K562 (cell line): Measurements from ENCODE around the gene LINGO3. TPM values are rescaled to one million over a fixed set of nuclear protein-coding genes. Genes with fewer than 3 reads are reported as not detected.

Source experiments
- CSDE1 ChIP-seq, 2 experiments: fragments of 450-650 bp; IDR thresholded peaks; 2 replicates each; pipeline ENCODE4 v1.6.1; 2016; ENCODE audit warnings: mild to moderate bottlenecking in 1 of 2
- FOS ChIP-seq: IDR thresholded peaks from 3 replicates; pipeline ENCODE4 v1.6.1; 2011; ENCODE audit not compliant: insufficient read length; ENCODE audit errors: extremely low read depth
- HSF4 ChIP-seq: fragments of 250-450 bp; sonication (Bioruptor Pico); IDR thresholded peaks from 2 replicates; pipeline ENCODE4 v2.1.2; 2022; ENCODE audit warnings: mild to moderate bottlenecking, moderate library complexity, borderline replicate concordance
- KAT7 ChIP-seq: sonication (generic); formaldehyde crosslinking; IDR thresholded peaks from 2 replicates; pipeline ENCODE4 v1.8.0; 2022; ENCODE audit warnings: missing genetic modification reagents, mild to moderate bottlenecking, borderline replicate concordance
- KDM5B ChIP-seq: fragments of 200-600 bp; sonication (generic); IDR thresholded peaks from 2 replicates; pipeline ENCODE4 v1.6.1; 2012; ENCODE audit warnings: low read depth, mild to moderate bottlenecking, moderate library complexity, low read length, control low read depth, inconsistent platforms; ENCODE audit not compliant: insufficient replicate concordance
- KLF1 ChIP-seq: fragments of 450-650 bp; IDR thresholded peaks from 2 replicates; pipeline ENCODE4 v1.6.1; 2016; ENCODE audit warnings: missing genetic modification characterization, missing compliant biosample characterization
- NCOA4 ChIP-seq: fragments of 450-650 bp; IDR thresholded peaks from 2 replicates; pipeline ENCODE4 v1.6.1; 2018; ENCODE audit warnings: mild to moderate bottlenecking; ENCODE audit not compliant: partially characterized antibody
- NFRKB ChIP-seq: fragments of 450-650 bp; IDR thresholded peaks from 2 replicates; pipeline ENCODE4 v1.6.1; 2016; ENCODE audit warnings: low read depth
- NR2C2 ChIP-seq, 2 experiments: fragments of 200-800 bp in 1 of 2; sonication (Bioruptor generic) in 1 of 2; sonication (generic) in 1 of 2; formaldehyde crosslinking in 1 of 2; IDR thresholded peaks; 2 replicates each; pipeline versions ENCODE4 v1.6.1 to v1.8.0; 2016 to 2022; ENCODE audit warnings: mild to moderate bottlenecking in 1 of 2, missing compliant biosample characterization in 1 of 2, missing genetic modification characterization in 1 of 2, missing genetic modification reagents in 1 of 2
- NR4A1 ChIP-seq, 2 experiments: fragments of 250-450 bp in 1 of 2; fragments of 450-650 bp in 1 of 2; sonication (Bioruptor Pico) in 1 of 2; IDR thresholded peaks; 2 replicates each; pipeline versions ENCODE4 v1.4.0 to v1.6.1; 2016 to 2020; ENCODE audit warnings: mild to moderate bottlenecking in 2 of 2, missing compliant biosample characterization in 1 of 2, missing genetic modification characterization in 1 of 2, moderate library complexity in 1 of 2
- RBM22 ChIP-seq: fragments of 200-400 bp; formaldehyde crosslinking; IDR thresholded peaks from 2 replicates; pipeline ENCODE4 v1.6.1; 2018; ENCODE audit warnings: low read length, low read depth; ENCODE audit not compliant: poor library complexity, severe bottlenecking
- STAT5A ChIP-seq: IDR thresholded peaks from 2 replicates; pipeline ENCODE4 v1.6.1; 2012; ENCODE audit warnings: low read length, inconsistent platforms, borderline replicate concordance
- ZFP36 ChIP-seq: fragments of 150-350 bp; IDR thresholded peaks from 2 replicates; pipeline ENCODE4 v1.6.1; 2018; ENCODE audit warnings: low read length, low read depth; ENCODE audit not compliant: partially characterized antibody
- ZNF217 ChIP-seq: sonication (generic); formaldehyde crosslinking; IDR thresholded peaks from 2 replicates; pipeline ENCODE4 v1.8.0; 2022; ENCODE audit warnings: mild to moderate bottlenecking, missing genetic modification reagents
- ZNF584 ChIP-seq: fragments of 200-800 bp; sonication (Bioruptor generic); IDR thresholded peaks from 2 replicates; pipeline ENCODE4 v1.6.1; 2016; ENCODE audit warnings: low read depth, mild to moderate bottlenecking, missing genetic modification characterization, missing compliant biosample characterization
- polyA plus RNA-seq, 8 experiments: library from polyadenylated mRNA; depleted of rRNA in 4 of 8; stranded (reverse) in 5 of 8; unstranded in 3 of 8; fragments of >200 nt; fragmentation: Nextera tagmentation in 2 of 8; fragmentation: Illumina TruSeq in 1 of 8; extraction: Ambion mirVana in 2 of 8; extraction: Trizol in 1 of 8; gene quantifications; 2 replicates each; pipeline versions ENCODE4 v1.2.1 to v1.2.3, GENCODE V29; 2011 to 2014; ENCODE audit warnings: inconsistent platforms in 1 of 8, missing spikeins in 1 of 8
- total RNA-seq, 7 experiments: library from RNA; depleted of rRNA in 6 of 7; stranded (reverse); fragments of >200 nt in 6 of 7; fragmentation: Illumina TruSeq in 2 of 7; extraction: Trizol in 2 of 7; gene quantifications; 2 replicates each; pipeline versions ENCODE4 v1.2.1 to v1.2.3, GENCODE V29; 2011 to 2021; ENCODE audit warnings: low replicate concordance in 1 of 7
- TF ChIP-seq, protein P1 (sequence below): fragments of 250-450 bp; sonication (Bioruptor Pico); IDR thresholded peaks from 2 replicates; pipeline ENCODE4 v1.5.0; 2022; ENCODE audit warnings: mild to moderate bottlenecking
- TF ChIP-seq, protein P2 (sequence below): fragments of 450-650 bp; IDR thresholded peaks from 2 replicates; pipeline ENCODE4 v1.6.1; 2017; ENCODE audit warnings: mild to moderate bottlenecking, moderate library complexity
- TF ChIP-seq, protein P3 (sequence below): IDR thresholded peaks from 2 replicates; pipeline ENCODE4 v1.6.1; 2011; ENCODE audit warnings: borderline replicate concordance, low read depth, mild to moderate bottlenecking, moderate library complexity, low read length; ENCODE audit not compliant: insufficient read depth, poor library complexity, severe bottlenecking

LINGO3 gene
- total and polyA plus RNA-seq, 9 of the 15 experiments (the other 6 are each of a cell fraction or from before 2014, with no cell fraction given): 0.03 to 0.05 (median 0.03) TPM; not detected in 6

DNA sequence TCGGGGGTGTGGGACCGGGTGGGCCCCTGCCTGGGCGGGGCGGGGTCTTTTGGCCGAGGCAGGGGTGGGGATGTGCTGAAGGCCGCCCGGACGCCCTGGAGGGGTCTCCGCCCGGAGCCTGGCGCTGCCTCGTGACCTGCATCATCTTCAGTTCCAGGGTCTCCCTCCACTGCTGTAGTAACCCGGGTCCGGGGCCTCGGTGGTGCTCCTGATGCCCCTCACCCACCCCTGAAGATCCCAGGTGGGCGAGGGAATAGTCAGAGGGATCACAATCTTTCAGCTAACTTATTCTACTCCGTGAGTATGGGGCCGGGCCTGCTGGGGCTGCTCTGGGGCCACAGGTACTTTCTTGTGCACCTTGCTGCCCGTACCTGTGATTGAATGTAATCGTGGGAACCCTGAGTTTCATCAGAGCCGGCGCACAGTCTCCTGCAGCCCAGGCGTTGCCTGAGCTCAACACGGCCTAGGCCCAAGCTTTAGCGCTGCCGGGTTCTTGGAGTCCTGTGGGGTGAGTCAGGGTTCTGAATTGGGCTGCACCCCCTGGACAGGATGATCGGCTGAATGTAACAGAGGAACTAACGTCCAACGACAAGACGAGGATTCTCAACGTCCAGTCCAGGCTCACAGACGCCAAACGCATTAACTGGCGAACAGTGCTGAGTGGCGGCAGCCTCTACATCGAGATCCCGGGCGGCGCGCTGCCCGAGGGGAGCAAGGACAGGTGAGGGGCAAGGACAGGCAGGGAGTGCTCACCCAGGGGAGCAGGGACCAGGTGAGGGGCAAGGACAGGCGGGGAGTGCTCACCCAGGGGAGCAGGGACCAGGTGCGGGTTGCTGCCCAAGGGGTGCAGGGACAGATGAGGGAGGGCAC is 36.5 kb downstream of the LINGO3 start (continued):
- TF ChIP-seq NFRKB (no peak), CSDE1 (IDR thresholded peaks at IDR 0.05) (no peak), KLF1 (tag) (no peak), NCOA4 (no peak), RBM22 (peak; percentile 38), NR4A1 (CRISPR knock-in tag; IDR thresholded peaks at IDR 0.05) (no peak), NR4A1 (tag; IDR thresholded peaks at IDR 0.05) (no peak), HSF4 (CRISPR knock-in tag) (no peak), NR2C2 (CRISPR knock-in tag; IDR thresholded peaks at IDR 0.05) (no peak), NR2C2 (tag; IDR thresholded peaks at IDR 0.05) (no peak), STAT5A (no peak), KDM5B (peak; percentile 25), FOS (no peak), KAT7 (CRISPR knock-in tag) (0 out of 2 replicates have a peak, but pooled peaks have one; percentile 3), ZFP36 (no peak), ZNF217 (CRISPR knock-in tag) (no peak), ZNF584 (CRISPR knock-in tag) (no peak)
- TF ChIP-seq, protein P1, sequence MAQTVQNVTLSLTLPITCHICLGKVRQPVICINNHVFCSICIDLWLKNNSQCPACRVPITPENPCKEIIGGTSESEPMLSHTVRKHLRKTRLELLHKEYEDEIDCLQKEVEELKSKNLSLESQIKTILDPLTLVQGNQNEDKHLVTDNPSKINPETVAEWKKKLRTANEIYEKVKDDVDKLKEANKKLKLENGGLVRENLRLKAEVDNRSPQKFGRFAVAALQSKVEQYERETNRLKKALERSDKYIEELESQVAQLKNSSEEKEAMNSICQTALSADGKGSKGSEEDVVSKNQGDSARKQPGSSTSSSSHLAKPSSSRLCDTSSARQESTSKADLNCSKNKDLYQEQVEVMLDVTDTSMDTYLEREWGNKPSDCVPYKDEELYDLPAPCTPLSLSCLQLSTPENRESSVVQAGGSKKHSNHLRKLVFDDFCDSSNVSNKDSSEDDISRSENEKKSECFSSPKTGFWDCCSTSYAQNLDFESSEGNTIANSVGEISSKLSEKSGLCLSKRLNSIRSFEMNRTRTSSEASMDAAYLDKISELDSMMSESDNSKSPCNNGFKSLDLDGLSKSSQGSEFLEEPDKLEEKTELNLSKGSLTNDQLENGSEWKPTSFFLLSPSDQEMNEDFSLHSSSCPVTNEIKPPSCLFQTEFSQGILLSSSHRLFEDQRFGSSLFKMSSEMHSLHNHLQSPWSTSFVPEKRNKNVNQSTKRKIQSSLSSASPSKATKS (CRISPR knock-in tag): no peak
- TF ChIP-seq, protein P2, sequence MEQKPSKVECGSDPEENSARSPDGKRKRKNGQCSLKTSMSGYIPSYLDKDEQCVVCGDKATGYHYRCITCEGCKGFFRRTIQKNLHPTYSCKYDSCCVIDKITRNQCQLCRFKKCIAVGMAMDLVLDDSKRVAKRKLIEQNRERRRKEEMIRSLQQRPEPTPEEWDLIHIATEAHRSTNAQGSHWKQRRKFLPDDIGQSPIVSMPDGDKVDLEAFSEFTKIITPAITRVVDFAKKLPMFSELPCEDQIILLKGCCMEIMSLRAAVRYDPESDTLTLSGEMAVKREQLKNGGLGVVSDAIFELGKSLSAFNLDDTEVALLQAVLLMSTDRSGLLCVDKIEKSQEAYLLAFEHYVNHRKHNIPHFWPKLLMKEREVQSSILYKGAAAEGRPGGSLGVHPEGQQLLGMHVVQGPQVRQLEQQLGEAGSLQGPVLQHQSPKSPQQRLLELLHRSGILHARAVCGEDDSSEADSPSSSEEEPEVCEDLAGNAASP: no peak
- TF ChIP-seq, protein P3, sequence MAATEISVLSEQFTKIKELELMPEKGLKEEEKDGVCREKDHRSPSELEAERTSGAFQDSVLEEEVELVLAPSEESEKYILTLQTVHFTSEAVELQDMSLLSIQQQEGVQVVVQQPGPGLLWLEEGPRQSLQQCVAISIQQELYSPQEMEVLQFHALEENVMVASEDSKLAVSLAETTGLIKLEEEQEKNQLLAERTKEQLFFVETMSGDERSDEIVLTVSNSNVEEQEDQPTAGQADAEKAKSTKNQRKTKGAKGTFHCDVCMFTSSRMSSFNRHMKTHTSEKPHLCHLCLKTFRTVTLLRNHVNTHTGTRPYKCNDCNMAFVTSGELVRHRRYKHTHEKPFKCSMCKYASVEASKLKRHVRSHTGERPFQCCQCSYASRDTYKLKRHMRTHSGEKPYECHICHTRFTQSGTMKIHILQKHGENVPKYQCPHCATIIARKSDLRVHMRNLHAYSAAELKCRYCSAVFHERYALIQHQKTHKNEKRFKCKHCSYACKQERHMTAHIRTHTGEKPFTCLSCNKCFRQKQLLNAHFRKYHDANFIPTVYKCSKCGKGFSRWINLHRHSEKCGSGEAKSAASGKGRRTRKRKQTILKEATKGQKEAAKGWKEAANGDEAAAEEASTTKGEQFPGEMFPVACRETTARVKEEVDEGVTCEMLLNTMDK: no peak
